HG03521 (cell line): ENCODE results near the gene NOP56.

Experiments
- ATAC-seq: cut with Tn5 transposase; IDR thresholded peaks from one replicate; pipeline ENCODE4 v1.9.1; 2021; ENCODE audit warnings: mild to moderate bottlenecking, moderate library complexity; ENCODE audit not compliant: unreplicated experiment

NOP56 gene

DNA sequence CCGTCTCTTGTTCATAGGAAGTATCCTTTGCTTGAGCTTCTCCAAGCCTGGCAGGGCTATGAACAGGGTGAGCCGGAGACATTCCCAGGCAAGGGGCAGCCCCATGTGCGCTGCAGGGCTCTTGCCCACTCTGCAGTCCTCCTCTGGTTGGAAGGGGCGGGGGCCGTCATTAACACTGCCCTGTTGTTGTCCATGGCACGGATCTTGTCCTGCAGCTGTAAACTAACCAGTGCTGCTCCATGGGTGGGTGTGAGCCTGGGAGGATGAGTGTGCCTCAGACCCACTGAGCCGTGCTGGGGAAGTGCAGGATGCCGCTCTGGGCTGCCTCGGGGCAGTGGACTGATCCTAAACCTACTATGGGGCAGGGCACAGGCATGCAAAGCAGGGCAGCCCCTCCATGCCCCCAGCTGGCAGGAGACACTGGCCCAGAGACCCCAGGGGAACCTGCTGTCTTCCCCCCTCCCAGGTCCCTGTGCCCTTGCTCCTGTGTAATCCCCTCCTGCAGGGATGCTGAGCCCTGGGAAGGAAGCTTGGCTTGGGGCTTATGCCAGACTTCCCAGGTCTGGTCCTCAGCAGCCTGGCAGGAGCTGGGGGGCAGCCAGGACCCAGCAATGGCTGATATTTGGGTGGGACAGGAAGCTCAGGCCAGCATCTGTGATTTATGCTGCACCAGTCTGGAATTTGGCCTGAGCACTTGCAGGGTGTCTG, 48.6 kb downstream of the NOP56 start:
- ATAC-seq = no peak

DNA sequence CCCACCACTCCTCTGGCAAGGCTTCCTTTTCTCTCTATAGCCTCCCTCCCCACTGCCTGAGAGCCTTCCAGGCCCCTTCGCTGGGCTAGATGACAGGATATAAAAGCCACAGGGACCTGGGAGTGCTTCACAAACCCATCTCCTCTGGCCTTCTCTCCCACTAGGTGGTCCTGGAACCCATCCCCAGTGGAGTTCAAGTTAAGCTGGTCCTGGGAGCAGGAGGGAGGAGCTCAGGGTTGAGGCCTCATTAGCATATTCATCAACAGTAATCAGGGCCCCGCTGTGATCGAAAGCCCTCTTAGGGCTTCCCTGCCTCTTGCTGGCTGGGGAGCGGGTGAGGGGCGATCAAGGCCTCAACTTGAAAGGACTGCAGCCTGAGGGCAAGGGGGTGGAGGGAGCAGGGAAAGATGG, 49.2 kb downstream of the NOP56 start:
- ATAC-seq = no peak

DNA sequence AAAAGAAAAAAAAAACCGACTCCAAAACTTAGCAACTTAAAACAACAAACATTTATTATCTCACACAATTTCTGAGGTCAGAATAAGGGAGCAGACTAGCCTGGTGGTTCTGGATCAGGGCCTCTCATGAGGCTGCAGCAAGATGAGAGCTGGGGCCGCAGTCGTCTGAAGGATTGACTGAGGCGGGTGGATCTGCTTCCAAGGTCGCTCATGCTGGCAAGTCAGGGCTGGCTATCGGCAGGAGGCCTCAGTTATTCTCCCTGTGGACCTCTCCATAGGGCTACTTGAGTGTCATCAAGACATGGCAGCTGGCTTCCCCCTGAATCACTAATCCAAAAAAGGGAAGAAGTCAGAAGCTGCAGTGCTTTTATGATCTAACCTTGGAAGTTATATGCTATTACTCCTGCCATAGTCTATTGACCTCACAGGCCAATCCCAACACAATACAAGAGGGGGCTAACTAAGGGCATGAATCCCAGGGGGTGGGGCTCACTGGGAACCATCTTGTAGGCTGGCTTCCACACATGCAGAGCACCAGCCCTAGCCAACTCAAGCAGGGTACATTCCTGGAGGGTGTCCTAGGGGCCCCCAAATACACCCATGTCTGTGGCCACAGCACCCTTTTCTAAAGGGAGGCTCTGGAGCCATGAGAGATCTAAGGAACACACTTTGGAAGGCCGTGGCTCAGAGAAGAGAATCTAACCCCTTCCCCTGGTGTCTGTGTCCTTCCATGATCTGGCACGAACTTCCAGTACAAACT, 51.5 kb downstream of the NOP56 start:
- ATAC-seq = no peak

DNA sequence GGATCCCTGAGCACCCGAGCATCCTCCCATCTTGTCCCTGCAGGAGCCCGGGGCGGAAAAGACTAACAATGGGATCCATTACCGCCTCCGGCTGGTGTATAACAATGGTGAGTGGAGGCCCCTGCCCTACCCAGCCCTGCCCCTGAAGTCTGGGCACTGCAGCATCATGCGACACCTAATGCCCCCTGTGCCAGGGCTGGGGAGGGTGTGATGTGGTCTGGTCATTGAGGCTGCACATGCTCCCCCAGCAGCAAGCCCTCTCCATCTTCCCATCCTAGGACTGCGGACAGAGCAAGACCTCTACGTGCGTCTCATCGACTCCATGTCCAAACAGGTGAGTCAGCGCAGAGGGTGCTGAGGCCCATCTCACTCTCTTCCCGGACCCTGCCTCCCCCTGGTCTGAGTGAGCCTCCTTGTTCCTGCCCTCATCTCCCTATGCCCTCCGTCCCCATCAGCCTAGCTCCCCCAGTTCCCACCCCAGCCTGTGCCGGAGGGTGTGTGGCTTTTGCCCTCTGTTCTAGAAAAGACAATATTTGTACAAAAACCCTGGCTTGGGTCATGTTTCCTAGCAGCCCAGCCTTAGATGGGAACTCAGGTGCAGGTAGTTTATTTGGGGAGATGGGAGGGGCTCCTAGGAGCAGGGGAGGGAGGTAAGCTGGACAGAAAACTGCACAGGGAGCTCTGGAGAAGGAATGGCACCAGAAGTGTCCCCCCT, 53.7 kb downstream of the NOP56 start:
- ATAC-seq = no peak

DNA sequence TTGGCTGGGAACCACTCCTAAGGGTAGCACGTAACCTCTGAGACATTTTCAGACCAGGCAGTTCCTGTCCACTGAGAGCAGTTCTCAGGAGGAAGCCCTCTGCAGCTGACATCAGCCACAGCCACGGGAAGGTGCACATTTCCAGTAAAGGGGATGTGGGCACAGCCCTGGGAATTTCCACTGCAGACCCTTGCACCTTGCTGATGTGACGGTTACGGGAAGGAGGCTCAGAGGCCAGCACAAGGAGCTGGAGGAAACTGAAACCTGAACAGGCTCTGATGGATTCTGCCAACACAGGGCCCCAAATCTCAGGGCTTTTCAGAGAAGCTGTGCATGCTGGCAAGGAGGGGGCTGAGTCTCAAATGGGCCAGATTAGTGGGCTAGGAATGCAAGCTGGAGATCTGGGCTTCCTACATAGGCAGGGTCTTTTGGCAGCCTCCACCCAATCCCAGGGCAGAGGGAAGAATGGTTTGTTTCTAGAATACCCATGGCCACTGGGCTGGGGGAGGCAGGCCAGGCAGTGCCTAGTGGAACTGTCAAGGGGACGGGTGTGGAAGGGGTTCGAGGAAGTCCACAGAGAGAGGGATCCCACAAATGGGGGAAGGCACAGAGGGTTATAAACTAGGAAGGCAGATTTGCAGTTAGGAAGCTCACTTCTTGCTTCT, 54.4 kb downstream of the NOP56 start:
- no peak for ATAC-seq

DNA sequence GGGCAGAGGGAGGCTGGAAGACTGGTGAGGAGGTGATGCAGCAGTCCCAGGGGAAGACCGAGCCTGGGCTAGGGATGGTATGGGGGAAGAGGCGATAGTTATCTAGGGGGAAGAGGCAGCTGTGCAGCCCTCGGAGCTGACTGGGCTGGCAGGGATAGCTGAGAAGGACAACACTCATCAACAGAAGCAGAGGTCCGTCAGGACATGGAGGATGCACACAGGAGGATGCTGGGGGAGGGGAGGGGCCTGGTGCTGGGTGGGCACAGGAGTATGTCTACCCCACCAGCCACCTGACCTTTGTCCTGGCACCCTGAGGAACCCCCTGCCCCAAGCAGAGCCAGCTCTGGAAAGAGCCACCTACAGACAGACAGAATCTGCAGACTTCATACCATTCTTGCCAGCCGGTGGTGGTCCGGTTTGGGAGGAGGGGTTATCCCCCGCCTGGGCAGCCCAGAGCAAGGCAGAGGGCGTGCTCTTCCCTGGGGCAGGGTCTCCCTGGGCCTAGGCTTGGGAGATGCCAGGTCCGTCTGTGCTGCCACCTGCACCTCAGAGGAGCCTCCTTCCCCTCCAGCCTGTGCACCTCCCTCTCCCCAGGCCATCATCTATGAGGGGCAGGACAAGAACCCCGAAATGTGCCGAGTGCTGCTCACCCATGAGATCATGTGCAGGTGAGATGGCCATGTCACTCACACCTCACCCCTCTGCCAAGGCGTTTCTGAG, 55.1 kb downstream of the NOP56 start:
- no peak for ATAC-seq
